ENCODE measurements around the gene OR9G1. TPM values are rescaled to one million over a fixed set of nuclear protein-coding genes. Genes with fewer than 3 reads are reported as not detected.
"Not testable (repeated sequence)": the region's sequence is repeated elsewhere in the genome, so short reads cannot be mapped to it uniquely, and the experiment has no call there.

The OR9G1 gene, protein sequence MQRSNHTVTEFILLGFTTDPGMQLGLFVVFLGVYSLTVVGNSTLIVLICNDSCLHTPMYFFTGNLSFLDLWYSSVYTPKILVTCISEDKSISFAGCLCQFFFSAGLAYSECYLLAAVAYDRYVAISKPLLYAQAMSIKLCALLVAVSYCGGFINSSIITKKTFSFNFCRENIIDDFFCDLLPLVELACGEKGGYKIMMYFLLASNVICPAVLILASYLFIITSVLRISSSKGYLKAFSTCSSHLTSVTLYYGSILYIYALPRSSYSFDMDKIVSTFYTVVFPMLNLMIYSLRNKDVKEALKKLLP
- not detected for polyA plus RNA-seq (ENCODE audit: low read depth in 6 of 6)

DNA sequence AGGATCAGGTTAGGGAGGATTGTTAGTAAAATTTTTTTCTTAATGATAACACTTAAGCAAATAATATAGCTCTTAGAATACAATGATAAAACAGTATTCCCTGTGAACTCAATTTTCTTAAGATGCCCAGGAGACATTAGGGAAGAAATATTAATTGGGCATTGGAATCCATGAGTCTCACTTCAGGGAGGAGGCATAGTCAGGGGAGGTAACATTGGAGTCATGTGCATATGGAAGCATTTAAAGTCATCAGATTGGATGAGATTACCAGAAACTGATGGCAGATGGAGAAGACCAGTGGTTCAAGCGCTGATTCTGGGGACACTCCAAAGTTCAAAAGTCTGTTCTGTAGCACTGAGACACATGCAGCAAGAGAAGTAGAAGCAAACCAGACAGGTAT, at the start of gene OR9G1:
Gene OR9G1, plus strand, starts transcription at position 301 of the 400 bp plus-strand sequence. CDS start 1,293 bp downstream, outside the sequence.
- DNase-seq (no peak), ATAC-seq (ENCODE audit: low read depth in 2 of 2) (no peak)
- no peaks in the 10 kb centered on the region for H3K36me3 Mint-ChIP-seq
- no peaks in the 10 kb centered on the region for H3K27me3 Mint-ChIP-seq
- H3K9me3 Mint-ChIP-seq, result peaks cover 0 to 15% (median 2%) of the 10 kb centered on the region in 7 donors
- no peaks in the 10 kb centered on the region for H3K4me1 Mint-ChIP-seq
- H3K4me3 Mint-ChIP-seq, result no peak within 1 kb of the TSS
- H3K27ac Mint-ChIP-seq, result no peak within 1 kb of the TSS

- Mint-ChIP-seq H3K27ac (no peak overlapping the region), H3K36me3 (no peaks in the 10 kb centered on the region), H3K4me3 (no peak overlapping the region), H3K9me3 (peaks cover 0 to 7% (median 4%) of the 10 kb centered on the region in 7 donors), H3K4me1 (no peaks in the 10 kb centered on the region), H3K27me3 (no peaks in the 10 kb centered on the region)
- ATAC-seq (ENCODE audit: low read depth in 2 of 2) (no peak), DNase-seq (no peak)
Measured at GRCh38 chr11:56659755-56660154, 39.1 kb upstream of the OR9G1 start.

DNA sequence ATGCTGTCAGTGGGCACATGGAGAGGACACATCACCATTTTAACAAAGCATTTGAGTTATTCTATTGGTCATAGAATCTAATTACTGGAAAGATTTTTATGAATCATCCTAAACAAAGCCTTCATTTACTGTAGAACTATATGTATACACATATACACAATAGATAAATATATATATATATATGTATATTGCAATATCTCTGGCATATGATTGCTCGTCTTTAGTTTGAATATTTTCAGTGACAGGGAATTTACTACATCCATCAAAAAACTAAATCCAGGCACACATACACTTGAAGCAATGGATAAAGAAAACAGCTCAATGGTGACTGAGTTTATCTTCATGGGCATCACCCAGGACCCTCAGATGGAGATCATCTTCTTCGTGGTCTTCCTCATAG, 35.5 kb upstream of the OR9G1 start, which contains the start of gene OR5AR1:
Gene OR5AR1, plus strand, starts transcription at position 301 of the 400 bp plus-strand sequence. Its CDS starts 0 bp downstream, at position 301.
- Mint-ChIP-seq H3K9me3 (peaks cover 0 to 16% (median 0%) of the 10 kb centered on the region in 7 donors), H3K4me3 (no peak within 1 kb of the TSS), H3K36me3 (no peaks in the 10 kb centered on the region), H3K27me3 (no peaks in the 10 kb centered on the region), H3K4me1 (no peaks in the 10 kb centered on the region), H3K27ac (peak within 1 kb of the TSS in 1 of 6 donors; percentile 49)
- no peak for ATAC-seq (ENCODE audit: low read depth in 2 of 2)
- no peak for DNase-seq

DNA sequence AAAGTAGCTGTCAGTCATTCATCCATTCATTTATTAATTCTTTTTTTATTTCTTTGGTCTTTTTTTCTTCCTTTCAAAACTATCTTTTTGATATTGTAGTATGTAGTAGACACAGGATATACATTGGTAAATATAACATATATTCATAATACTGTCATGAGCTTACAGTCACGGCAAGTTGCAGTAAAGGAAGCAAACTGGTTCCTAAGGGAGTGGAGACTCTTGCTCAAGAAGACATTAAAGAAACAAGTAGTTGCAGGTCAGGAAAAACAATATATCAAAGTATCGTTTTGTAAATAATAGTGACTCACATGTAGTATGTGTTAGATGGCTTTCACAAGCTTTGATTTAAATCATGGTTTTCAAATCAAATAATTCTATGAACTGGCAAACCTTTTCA, 27.9 kb upstream of the OR9G1 start:
- Mint-ChIP-seq H3K9me3 (peaks cover 0 to 12% (median 0%) of the 10 kb centered on the region in 7 donors), H3K4me3 (no peak overlapping the region), H3K27ac (no peak overlapping the region), H3K36me3 (no peaks in the 10 kb centered on the region), H3K27me3 (no peaks in the 10 kb centered on the region), H3K4me1 (no peaks in the 10 kb centered on the region)
- DNase-seq (no peak), ATAC-seq (ENCODE audit: low read depth in 2 of 2) (no peak)

GRCh38 chr11:56688554-56689100, 10.3 kb upstream of the OR9G1 start:
- DNase-seq, result no peak
- Mint-ChIP-seq H3K27me3 (no peaks in the 10 kb centered on the region), H3K36me3 (no peaks in the 10 kb centered on the region), H3K4me3 (no peak overlapping the region), H3K9me3 (peaks cover 0 to 6% (median 0%) of the 10 kb centered on the region in 7 donors), H3K27ac (no peak overlapping the region), H3K4me1 (no peaks in the 10 kb centered on the region)
- ATAC-seq (ENCODE audit: low read depth in 2 of 2), result no peak

DNA sequence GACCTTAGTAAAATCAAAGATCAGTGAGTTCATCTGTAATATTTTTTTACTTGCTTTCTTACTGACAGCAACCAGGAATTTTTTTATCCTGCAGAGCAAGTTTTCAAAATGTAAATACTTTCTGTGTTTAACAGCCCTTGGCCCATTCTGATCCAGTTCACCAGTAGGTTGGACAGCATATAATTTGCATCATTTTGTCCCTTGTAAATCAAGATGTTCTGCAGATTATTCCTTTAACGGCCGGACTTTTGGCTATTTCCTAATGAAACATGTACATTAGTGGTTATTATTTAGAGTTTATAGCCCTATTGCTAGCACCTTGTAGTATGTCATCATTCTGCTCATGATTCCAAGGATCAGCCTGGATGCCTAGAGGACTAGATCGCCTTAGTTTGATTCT, 7.7 kb upstream of the OR9G1 start:
- not testable (repeated sequence) for ATAC-seq (ENCODE audit: low read depth in 2 of 2); H3K4me3 Mint-ChIP-seq; H3K4me1 Mint-ChIP-seq; H3K27ac Mint-ChIP-seq; H3K27me3 Mint-ChIP-seq; H3K36me3 Mint-ChIP-seq; DNase-seq; H3K9me3 Mint-ChIP-seq

DNA sequence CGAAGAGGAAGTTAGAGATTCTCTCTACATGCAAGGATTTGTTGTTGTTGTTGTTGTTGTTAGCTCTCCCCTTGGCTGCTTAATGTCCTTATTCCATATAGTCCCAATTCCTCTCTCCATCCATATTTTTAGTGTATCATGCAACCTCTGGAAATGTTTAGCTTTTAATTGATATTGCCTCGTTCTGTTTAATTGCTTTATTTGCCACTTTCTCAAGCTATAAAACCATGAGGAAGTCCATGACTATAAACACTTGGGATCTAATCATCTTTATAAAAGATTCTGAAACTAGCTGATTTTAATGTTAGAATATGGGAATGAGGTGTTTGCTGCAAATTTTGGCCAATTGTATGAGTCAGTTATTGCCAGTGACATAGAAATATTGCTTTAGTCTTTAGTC, 5.5 kb upstream of the OR9G1 start:
- Mint-ChIP-seq H3K4me3 (no peak overlapping the region), H3K4me1 (no peaks in the 10 kb centered on the region), H3K9me3 (peaks cover 0 to 6% (median 2%) of the 10 kb centered on the region in 7 donors), H3K36me3 (no peaks in the 10 kb centered on the region), H3K27me3 (no peaks in the 10 kb centered on the region), H3K27ac (peak overlapping the region in 1 of 6 donors; percentile 33)
- no peak for DNase-seq
- ATAC-seq (ENCODE audit: low read depth in 2 of 2), result no peak

GRCh38 chr11:56700242-56700913, 1.5 kb downstream of the OR9G1 start:
- ATAC-seq (ENCODE audit: low read depth in 2 of 2) (no peak), DNase-seq (no peak)
- Mint-ChIP-seq H3K27ac (no peak overlapping the region), H3K4me1 (no peaks in the 10 kb centered on the region), H3K9me3 (peaks cover 0 to 15% (median 2%) of the 10 kb centered on the region in 7 donors), H3K27me3 (peaks cover 0 to 4% (median 0%) of the 10 kb centered on the region in 3 donors), H3K4me3 (no peak overlapping the region), H3K36me3 (no peaks in the 10 kb centered on the region)

DNA sequence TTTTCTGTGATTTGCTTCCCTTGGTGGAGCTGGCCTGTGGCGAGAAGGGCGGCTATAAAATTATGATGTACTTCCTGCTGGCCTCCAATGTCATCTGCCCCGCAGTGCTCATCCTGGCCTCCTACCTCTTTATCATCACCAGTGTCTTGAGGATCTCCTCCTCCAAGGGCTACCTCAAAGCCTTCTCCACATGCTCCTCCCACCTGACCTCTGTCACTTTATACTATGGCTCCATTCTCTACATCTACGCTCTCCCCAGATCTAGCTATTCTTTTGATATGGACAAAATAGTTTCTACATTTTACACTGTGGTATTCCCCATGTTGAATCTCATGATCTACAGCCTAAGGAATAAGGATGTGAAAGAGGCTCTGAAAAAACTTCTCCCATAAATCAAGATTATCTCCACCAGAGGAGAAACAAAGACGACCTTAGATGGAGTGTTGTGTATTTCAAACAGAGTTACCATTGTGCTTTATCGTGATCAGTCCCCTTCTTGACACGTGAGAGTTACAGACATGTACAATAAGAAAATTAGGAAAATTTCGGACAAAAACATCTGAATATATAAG, 2.1 kb downstream of the OR9G1 start:
- Mint-ChIP-seq H3K27ac (no peak overlapping the region), H3K36me3 (no peaks in the 10 kb centered on the region), H3K9me3 (peaks cover 0 to 15% (median 4%) of the 10 kb centered on the region in 7 donors), H3K4me1 (no peaks in the 10 kb centered on the region), H3K27me3 (peaks cover 0 to 4% (median 0%) of the 10 kb centered on the region in 3 donors), H3K4me3 (no peak overlapping the region)
- no peak for DNase-seq
- no peak for ATAC-seq (ENCODE audit: low read depth in 2 of 2)

DNA sequence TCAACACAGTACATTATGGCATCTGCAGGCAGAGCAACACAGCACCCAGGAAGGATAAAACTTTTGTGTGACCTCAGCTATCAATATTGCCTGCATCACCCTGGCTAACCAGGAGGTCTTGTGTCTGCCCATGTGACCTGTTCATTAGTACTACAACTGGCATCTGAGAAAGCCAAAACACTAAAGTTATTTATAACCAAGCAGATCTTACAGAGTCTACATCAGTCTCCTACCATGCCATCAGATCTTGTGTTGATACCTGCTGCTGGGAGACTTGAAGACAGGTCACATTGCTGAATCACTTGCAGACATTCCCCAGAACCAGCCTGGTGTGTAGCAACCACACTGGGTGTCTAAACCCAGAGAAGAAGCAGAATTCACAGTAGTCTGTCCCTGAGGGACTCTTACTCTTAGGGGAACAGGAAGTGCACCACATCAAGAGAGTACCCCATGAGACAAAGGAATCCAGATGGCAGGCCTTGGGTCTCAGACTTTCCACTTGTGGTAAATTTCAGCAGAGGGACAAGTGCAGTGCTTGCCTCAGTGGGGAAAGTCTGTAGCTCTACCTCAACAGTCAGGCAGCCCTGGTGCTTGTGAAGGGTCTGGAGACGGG, 7.0 kb downstream of the OR9G1 start:
- Mint-ChIP-seq H3K36me3 (no peaks in the 10 kb centered on the region), H3K9me3 (peaks cover 0 to 11% (median 7%) of the 10 kb centered on the region in 7 donors), H3K27me3 (peaks cover 0 to 4% (median 0%) of the 10 kb centered on the region in 3 donors), H3K4me3 (no peak overlapping the region), H3K4me1 (no peaks in the 10 kb centered on the region), H3K27ac (no peak overlapping the region)
- DNase-seq (no peak), ATAC-seq (ENCODE audit: low read depth in 2 of 2) (no peak)

GRCh38 chr11:56706486-56706885, 7.6 kb downstream of the OR9G1 start:
- Mint-ChIP-seq H3K9me3 (peaks cover 0 to 10% (median 8%) of the 10 kb centered on the region in 7 donors), H3K27me3 (peaks cover 0 to 4% (median 0%) of the 10 kb centered on the region in 3 donors), H3K27ac (no peak overlapping the region), H3K4me1 (no peaks in the 10 kb centered on the region), H3K36me3 (no peaks in the 10 kb centered on the region), H3K4me3 (no peak overlapping the region)
- ATAC-seq (ENCODE audit: low read depth in 2 of 2) (no peak), DNase-seq (no peak)

DNA sequence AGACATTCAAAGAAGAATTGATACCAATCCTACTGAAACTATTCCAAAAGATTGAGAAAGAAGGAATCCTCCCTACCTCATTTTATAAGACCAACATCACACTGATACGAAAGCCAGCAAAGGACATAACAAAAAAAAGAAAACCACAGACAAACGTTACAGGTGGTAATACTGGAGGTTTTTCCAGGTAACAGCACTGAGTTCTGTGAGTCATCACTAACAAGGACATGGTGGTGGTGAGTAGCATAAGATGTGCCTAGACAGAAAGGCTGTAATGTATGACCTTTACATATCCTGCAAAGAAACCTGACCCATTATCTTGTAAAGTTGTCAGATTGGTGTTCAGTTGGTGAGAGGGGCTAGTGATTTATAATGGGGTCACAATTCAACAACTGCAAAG, 15.3 kb downstream of the OR9G1 start:
- peaks cover 0 to 19% (median 6%) of the 10 kb centered on the region in 7 donors for H3K9me3 Mint-ChIP-seq
- ATAC-seq (ENCODE audit: low read depth in 2 of 2) (no peak), DNase-seq (no peak)
- no peaks in the 10 kb centered on the region for H3K36me3 Mint-ChIP-seq
- no peaks in the 10 kb centered on the region for H3K4me1 Mint-ChIP-seq
- no peak overlapping the region for H3K27ac Mint-ChIP-seq
- H3K4me3 Mint-ChIP-seq, result no peak overlapping the region
- H3K27me3 Mint-ChIP-seq, result no peaks in the 10 kb centered on the region

GRCh38 chr11:56716379-56716854, 17.5 kb downstream of the OR9G1 start:
- Mint-ChIP-seq H3K27me3 (no peaks in the 10 kb centered on the region), H3K9me3 (peaks cover 0 to 14% (median 5%) of the 10 kb centered on the region in 7 donors), H3K27ac (no peak overlapping the region), H3K36me3 (no peaks in the 10 kb centered on the region), H3K4me1 (no peaks in the 10 kb centered on the region), H3K4me3 (no peak overlapping the region)
- DNase-seq (no peak), ATAC-seq (ENCODE audit: low read depth in 2 of 2) (no peak)
